ENCODE measurements around the gene VAMP3. TPM values are rescaled to one million over a fixed set of nuclear protein-coding genes. Genes with fewer than 3 reads are reported as not detected.

The VAMP3 gene
- total and polyA plus RNA-seq, 7 experiments from 2014 or later, result 33.8 to 87.1 (median 57.6) TPM

- H3K4me1 ChIP-seq (ENCODE audit: control insufficient read depth in 2 of 2, insufficient read depth in 2 of 2, low read length in 2 of 2), result no peaks in the 10 kb centered on the region
- peak in 7 of 9 donors; percentile 5 to 48 (median 16) for DNase-seq
- CTCF ChIA-PET, result no interaction called here
- POLR2A ChIA-PET, result no interaction called here
- H3K9me3 ChIP-seq (ENCODE audit: control insufficient read depth in 2 of 3, low read length in 3 of 3), result no peaks in the 10 kb centered on the region
- Mint-ChIP-seq H3K9me3 (no peaks in the 10 kb centered on the region), H3K4me3 (peak overlapping the region; percentile 76 to 97 (median 85)), H3K27me3 (no peaks in the 10 kb centered on the region), H3K4me1 (peaks cover 0 to 9% (median 4%) of the 10 kb centered on the region in 7 donors), H3K36me3 (peaks cover 2 to 38% (median 20%) of the 10 kb centered on the region in 5 donors), H3K27ac (peak overlapping the region; percentile 75 to 97 (median 86))
- peak overlapping the region; percentile 23 for H3K4me3 ChIP-seq (ENCODE audit: low read length)
- intact Hi-C loops (cut with micrococcal nuclease), result no loop called here
- peaks cover 0 to 21% (median 0%) of the 10 kb centered on the region in 3 experiments for H3K36me3 ChIP-seq (ENCODE audit: control insufficient read depth in 2 of 3, insufficient read depth in 3 of 3, low read length in 3 of 3)
- H3K27me3 ChIP-seq (ENCODE audit: control insufficient read depth in 2 of 2, insufficient read depth in 2 of 2, low read length in 2 of 2), result no peaks in the 10 kb centered on the region
- H3K27ac ChIP-seq (ENCODE audit: low read depth, low read length), result peak overlapping the region; percentile 49
- peak; percentile 63 for ATAC-seq
These were observed 56.2 kb downstream of the VAMP3 start for GRCh38 chr1:7827126-7827955.

Other genes starting within 250 kb of the VAMP3 start
- gene PER3, start 13.0 kb downstream of the VAMP3 start, total RNA-seq, result 10 to 100 TPM in 1 of 5 experiments, 1 to 10 TPM in 4; 2.2 to 10.4 (median 5.1) TPM
- 1 to 10 TPM; 2.8 to 4.1 TPM for gene PER3, start 13.0 kb downstream of the VAMP3 start, polyA plus RNA-seq
- under 1 TPM in 1 of 5 experiments, not detected in 4; 0.39 TPM for gene UTS2, start 81.8 kb downstream of the VAMP3 start, total RNA-seq
- gene UTS2, start 81.8 kb downstream of the VAMP3 start, polyA plus RNA-seq, result not detected
- gene TNFRSF9, start 169.5 kb downstream of the VAMP3 start, total RNA-seq, result 1 to 10 TPM in 1 of 5 experiments, under 1 TPM in 4; 0.11 to 6.6 (median 0.27) TPM
- gene TNFRSF9, start 169.5 kb downstream of the VAMP3 start, polyA plus RNA-seq, result under 1 TPM in 1 of 2 donors, not detected in 1; 0.10 TPM
- gene PARK7, start 190.4 kb downstream of the VAMP3 start, total RNA-seq, result 100 to 1,000 TPM in 3 of 5 experiments, 10 to 100 TPM in 2; 97.1 to 255 (median 106) TPM
- 100 to 1,000 TPM; 325 to 364 TPM for gene PARK7, start 190.4 kb downstream of the VAMP3 start, polyA plus RNA-seq

Data from naive thymus-derived CD4-positive, alpha-beta T cell (primary cell).